HepG2 (cell line): ENCODE results near the gene CHMP1A. TPM values are rescaled to one million over a fixed set of nuclear protein-coding genes. Genes with fewer than 3 reads are reported as not detected.
A peak's percentile ranks its signal among the peaks of the same experiment; 100 is the strongest.

ENCODE experiments used
- ATAC-seq: fragments of 200-7000 bp; cut with Tn5 transposase; 3 replicates; pipeline ENCODE4 v1.9.1; 2020; ENCODE audit warnings: mild to moderate bottlenecking, moderate library complexity
- BruUV-seq: library from RNA; stranded (reverse); fragments of 400-500 nt; replicated peaks from 2 replicates; lab custom pipeline; 2021; lab: Mats Ljungman, UMichigan
- CTCF ChIA-PET: fragments of 300-600 bp; formaldehyde crosslinking; extraction: SDS; loops from one replicate; lab custom pipeline; 2021; ENCODE audit warnings: low total read pairs, inconsistent platforms, low intra/inter-chr PET ratio; lab: Yijun Ruan, JAX
- POLR2A ChIA-PET: fragments of 350-600 bp; sonication (Branson Sonifier 250); formaldehyde crosslinking; loops from one replicate; lab custom pipeline; 2020; ENCODE audit warnings: antibody characterized with exemption, inconsistent platforms; lab: Yijun Ruan, JAX
- DNase-seq: peaks from one replicate; pipeline ENCODE4 v3.0.0-alpha.2; 2015; ENCODE audit warnings: low spot score
- FAIRE-seq: peaks from 3 replicates; lab custom pipeline; 2011; peaks lifted over from hg19 to GRCh38; lab: Jason Lieb, UNC
- H2AFZ ChIP-seq: one replicate; pipeline ENCODE4 v1.6.1; 2011; ENCODE audit warnings: low read length, inconsistent platforms
- H3K27ac ChIP-seq: fragments of 300-600 bp; 3 replicates; pipeline ENCODE4 v1.8.0; 2011; ENCODE audit warnings: mixed run types, mild to moderate bottlenecking, mixed read lengths, low read length, inconsistent platforms; ENCODE audit not compliant: insufficient read depth; ENCODE audit errors: extremely low read length
- H3K27me3 ChIP-seq, 2 experiments: fragments of 200-600 bp in 1 of 2; 2 replicates in 1 of 2; 3 replicates in 1 of 2; pipeline versions ENCODE4 v1.6.0 to v1.8.0; 2011; ENCODE audit warnings: low read length in 2 of 2, mild to moderate bottlenecking in 2 of 2, moderate library complexity in 2 of 2, inconsistent platforms in 1 of 2; ENCODE audit not compliant: insufficient read depth in 2 of 2, control insufficient read depth in 1 of 2
- H3K36me3 ChIP-seq, 2 experiments: fragments of 200-600 bp in 1 of 2; replicated peaks in 1 of 2; 2 replicates in 1 of 2; 3 replicates in 1 of 2; pipeline versions ENCODE4 v1.5.1 to v1.8.0; 2011; ENCODE audit warnings: low read length in 2 of 2, inconsistent platforms in 1 of 2; ENCODE audit not compliant: insufficient read depth in 2 of 2, control insufficient read depth in 1 of 2
- H3K4me1 ChIP-seq: 2 replicates; pipeline ENCODE4 v1.5.1; 2012; ENCODE audit warnings: low read length, inconsistent platforms; ENCODE audit not compliant: insufficient read depth
- H3K4me2 ChIP-seq: 2 replicates; pipeline ENCODE4 v1.6.0; 2011; ENCODE audit warnings: low read depth, low read length, inconsistent platforms
- H3K4me3 ChIP-seq, 3 experiments: fragments of 200-600 bp in 1 of 3; sonication (generic), shearing (Covaris generic) in 1 of 3; replicated peaks in 1 of 3; 2 replicates each; pipeline ENCODE4 v1.5.1; 2011 to 2016; ENCODE audit warnings: low read length in 3 of 3, inconsistent platforms in 2 of 3, low read depth in 2 of 3, mild to moderate bottlenecking in 2 of 3, control low read depth in 1 of 3, mixed read lengths in 1 of 3; ENCODE audit not compliant: insufficient read depth in 1 of 3
- H3K79me2 ChIP-seq: one replicate; pipeline ENCODE4 v1.6.1; 2011; ENCODE audit warnings: low read length, inconsistent platforms; ENCODE audit not compliant: insufficient read depth
- H3K9ac ChIP-seq: 2 replicates; pipeline ENCODE4 v1.6.0; 2011; ENCODE audit warnings: mild to moderate bottlenecking, low read depth, low read length, inconsistent platforms; ENCODE audit not compliant: insufficient read depth
- H3K9me3 ChIP-seq: 2 replicates; pipeline ENCODE4 v1.5.1; 2012; ENCODE audit warnings: mild to moderate bottlenecking, low read length
- H4K20me1 ChIP-seq: 2 replicates; pipeline ENCODE4 v1.6.0; 2011; ENCODE audit warnings: inconsistent platforms, mild to moderate bottlenecking, low read length, moderate library complexity; ENCODE audit not compliant: insufficient read depth
- HDAC1 ChIP-seq: sonication (generic); formaldehyde crosslinking; IDR thresholded peaks from 2 replicates; pipeline ENCODE4 v1.5.1; 2020; ENCODE audit warnings: mild to moderate bottlenecking, missing genetic modification reagents
- MTA1 ChIP-seq: sonication (generic); formaldehyde crosslinking; IDR thresholded peaks from 2 replicates; pipeline ENCODE4 v1.4.0; 2020; ENCODE audit warnings: missing genetic modification reagents, mild to moderate bottlenecking, borderline replicate concordance
- RBFOX2 ChIP-seq: fragments of 200-400 bp; formaldehyde crosslinking; IDR thresholded peaks from 2 replicates; pipeline ENCODE4 v1.6.1; 2017; ENCODE audit warnings: low read depth, mild to moderate bottlenecking, low read length
- TAF15 ChIP-seq: fragments of 200-400 bp; formaldehyde crosslinking; IDR thresholded peaks from one replicate; pipeline ENCODE4 v1.6.1; 2018; ENCODE audit warnings: mild to moderate bottlenecking, low read depth, low read length; ENCODE audit not compliant: poor library complexity, severe bottlenecking
- ZNF318 ChIP-seq: sonication (generic); formaldehyde crosslinking; IDR thresholded peaks from 2 replicates; pipeline ENCODE4 v1.4.0; 2020; ENCODE audit warnings: mild to moderate bottlenecking, missing genetic modification reagents
- WGBS: methylation state at CpG from one replicate; pipeline ENCODE4 v1.1.6; 2017; ENCODE audit warnings: low lambda C conversion rate; 5-methylcytosine and 5-hydroxymethylcytosine counted together
- in situ Hi-C: cut with HindIII; loops from 2 replicates; pipeline ENCODE4 v1.10.0; 2017; ENCODE audit warnings: low pct_unique_long_range_greater_than_20kb; ENCODE audit not compliant: extremely low pct_ligation_motif_present
- intact Hi-C: fragments of 100-400 bp; cut with micrococcal nuclease; formaldehyde crosslinking; loops from one replicate; pipeline ENCODE4 v1.10.0; 2022; ENCODE audit not compliant: unreplicated experiment
- polyA plus RNA-seq, 8 experiments: library from polyadenylated mRNA; depleted of rRNA in 3 of 8; stranded (reverse) in 7 of 8; unstranded in 1 of 8; fragments of >200 nt; fragmentation: Illumina TruSeq in 4 of 8; extraction: Trizol in 4 of 8; gene quantifications; 2 replicates each; pipeline versions ENCODE4 v1.2.1 to v1.2.3, GENCODE V29; 2011 to 2016; ENCODE audit warnings: low read depth in 4 of 8, missing spikeins in 1 of 8, mixed read lengths in 1 of 8; ENCODE audit not compliant: insufficient read depth in 1 of 8
- total RNA-seq, 5 experiments: library from RNA; depleted of rRNA; stranded (reverse); fragments of >200 nt; fragmentation: Illumina TruSeq; extraction: Trizol; gene quantifications; 2 replicates each; pipeline ENCODE4 v1.2.3, GENCODE V29; 2016; ENCODE audit warnings: low read depth in 1 of 5

Gene CHMP1A
- total and polyA plus RNA-seq, 2 of the 13 experiments (the other 11 are each of a cell fraction or from before 2014, with no cell fraction given): 69.4 to 73.3 TPM

GRCh38 chr16:89697616-89698331, 40.3 kb upstream of the CHMP1A start (continued):
- TF ChIP-seq TAF15 (no peak), HDAC1 (CRISPR knock-in tag) (no peak)

- intact Hi-C loops: no loop called here
- CTCF ChIA-PET: interaction anchor here (0.6 kb wide), 1 partner anchor 38 kb away, joined by 3 read pairs; no protein-coding TSS in a partner anchor
- BruUV-seq: no TSS peak
- no peak overlapping the region for H2AFZ ChIP-seq
- no peaks in the 10 kb centered on the region for H4K20me1 ChIP-seq
- in situ Hi-C loops: no loop called here
- TF ChIP-seq ZNF318 (CRISPR knock-in tag): no peak
- TF ChIP-seq RBFOX2: peak; percentile 51
- 0 out of 2 replicates have a peak, but pooled peaks have one; percentile 18 for TF ChIP-seq MTA1 (CRISPR knock-in tag)
- TF ChIP-seq, all 625 proteins: peak for 2
- WGBS: over 99% methylated on average over 10 of the region's 19 CpGs
- no peak for DNase-seq
- no peak for FAIRE-seq
- H3K9me3 ChIP-seq: no peaks in the 10 kb centered on the region
- H3K36me3 ChIP-seq: peaks cover 5 to 14% of the 10 kb centered on the region in 2 experiments; a peak in 2 of 5 replicates
- POLR2A ChIA-PET: no interaction called here
- H3K9ac ChIP-seq: no peak overlapping the region
- no peak overlapping the region for H3K27ac ChIP-seq
- ATAC-seq: no peak
- no peak overlapping the region for H3K4me3 ChIP-seq
- H3K79me2 ChIP-seq: peaks cover 2% of the 10 kb centered on the region
- peaks cover 62% of the 10 kb centered on the region for H3K4me1 ChIP-seq
- no peaks in the 10 kb centered on the region for H3K27me3 ChIP-seq
- no peak overlapping the region for H3K4me2 ChIP-seq
Observed at GRCh38 chr16:89697161-89697615, 39.7 kb upstream of the CHMP1A start.
